GM23338 (cell line): ENCODE data around the gene MPPED1. TPM values are rescaled to one million over a fixed set of nuclear protein-coding genes. Genes with fewer than 3 reads are reported as not detected.

ENCODE experiments used
- ATAC-seq: fragments of 200-7000 bp; cut with Tn5 transposase; 3 replicates; pipeline ENCODE4 v1.9.1; 2020
- DNase-seq: peaks from one replicate; pipeline ENCODE4 v3.0.0-alpha.2; 2015; ENCODE audit warnings: low spot score
- H2AFZ ChIP-seq: fragments of 200-600 bp; sonication (generic); 2 replicates; pipeline ENCODE4 v1.8.0; 2016; ENCODE audit warnings: antibody characterized with exemption, mild to moderate bottlenecking, moderate library complexity
- H3F3A ChIP-seq: fragments of 200-600 bp; sonication (generic); replicated peaks from 2 replicates; pipeline ENCODE4 v1.8.0; 2017; ENCODE audit warnings: antibody characterized with exemption, mixed run types, low read depth
- H3K27ac ChIP-seq: fragments of 200-600 bp; sonication (generic); 2 replicates; pipeline ENCODE4 v1.6.1; 2016; ENCODE audit warnings: low read depth
- H3K27me3 ChIP-seq: fragments of 200-600 bp; sonication (generic); 2 replicates; pipeline ENCODE4 v1.8.0; 2016; ENCODE audit warnings: mild to moderate bottlenecking, mixed run types, moderate library complexity; ENCODE audit not compliant: insufficient read depth
- H3K36me3 ChIP-seq: fragments of 200-600 bp; sonication (generic); 2 replicates; pipeline ENCODE4 v1.8.0; 2016; ENCODE audit warnings: mild to moderate bottlenecking; ENCODE audit not compliant: insufficient read depth
- H3K4me1 ChIP-seq: fragments of 200-600 bp; sonication (generic); 2 replicates; pipeline ENCODE4 v1.8.0; 2016; ENCODE audit warnings: mild to moderate bottlenecking, moderate library complexity; ENCODE audit not compliant: insufficient read depth
- H3K4me2 ChIP-seq: fragments of 200-600 bp; sonication (generic); 2 replicates; pipeline ENCODE4 v1.7.1; 2017; ENCODE audit warnings: mixed run types
- H3K4me3 ChIP-seq: fragments of 200-600 bp; sonication (generic); 2 replicates; pipeline ENCODE4 v1.6.1; 2016; ENCODE audit warnings: mixed run types
- H3K79me2 ChIP-seq: fragments of 200-600 bp; sonication (generic); replicated peaks from 2 replicates; pipeline ENCODE4 v1.8.0; 2017; ENCODE audit warnings: mild to moderate bottlenecking; ENCODE audit not compliant: insufficient read depth
- H3K9me2 ChIP-seq: fragments of 200-600 bp; sonication (generic); 2 replicates; pipeline ENCODE4 v1.8.0; 2017; ENCODE audit not compliant: insufficient read depth
- H4K20me1 ChIP-seq: fragments of 200-600 bp; sonication (generic); replicated peaks from 2 replicates; pipeline ENCODE4 v1.8.0; 2017; ENCODE audit warnings: mild to moderate bottlenecking; ENCODE audit not compliant: insufficient read depth
- H3K27ac Mint-ChIP-seq: 2 replicates; pipeline ENCODE4 v1.8.0; 2020; ENCODE audit warnings: inconsistent platforms, mild to moderate bottlenecking, moderate library complexity, mixed read lengths
- H3K27me3 Mint-ChIP-seq: 3 replicates; pipeline ENCODE4 v1.8.0; 2022; ENCODE audit warnings: low read depth, mild to moderate bottlenecking, moderate library complexity, mixed read lengths, inconsistent platforms; ENCODE audit not compliant: insufficient read depth, poor library complexity
- H3K36me3 Mint-ChIP-seq: 3 replicates; pipeline ENCODE4 v1.8.0; 2021; ENCODE audit warnings: low read depth, mild to moderate bottlenecking, inconsistent platforms, moderate library complexity, mixed read lengths
- H3K4me1 Mint-ChIP-seq: 3 replicates; pipeline ENCODE4 v1.8.0; 2020; ENCODE audit warnings: mild to moderate bottlenecking, inconsistent platforms, mixed read lengths
- H3K4me3 Mint-ChIP-seq: 3 replicates; pipeline ENCODE4 v1.8.0; 2021; ENCODE audit warnings: moderate library complexity, mild to moderate bottlenecking, inconsistent platforms, mixed read lengths
- H3K9me3 Mint-ChIP-seq: 3 replicates; pipeline ENCODE4 v1.8.0; 2020; ENCODE audit warnings: moderate library complexity, mild to moderate bottlenecking, inconsistent platforms, mixed read lengths
- CREB1 ChIP-seq: fragments of 250-450 bp; sonication (Bioruptor Pico); IDR thresholded peaks from 2 replicates; pipeline ENCODE4 v1.5.0; 2020; ENCODE audit warnings: low read depth, mild to moderate bottlenecking, moderate library complexity
- CTCF ChIP-seq, 2 experiments: fragments of 200-600 bp in 1 of 2; sonication (generic) in 1 of 2; conservative IDR thresholded peaks; 2 replicates each; pipeline versions ENCODE4 v1.5.1 to v1.6.1; 2016 to 2017; ENCODE audit warnings: antibody characterized with exemption in 2 of 2, low read depth in 2 of 2, mild to moderate bottlenecking in 2 of 2, moderate library complexity in 1 of 2
- ETS1 ChIP-seq: IDR thresholded peaks from 2 replicates; pipeline ENCODE4 v1.6.1; 2016; ENCODE audit warnings: antibody characterized with exemption
- EZH2 ChIP-seq: fragments of 200-600 bp; sonication (generic); IDR thresholded peaks from one replicate; pipeline ENCODE4 v1.8.0; 2017; ENCODE audit warnings: antibody characterized with exemption, mild to moderate bottlenecking, low read depth; ENCODE audit not compliant: unreplicated experiment
- EZH2phosphoT487 ChIP-seq: fragments of 200-600 bp; sonication (generic); IDR thresholded peaks from one replicate; pipeline ENCODE4 v1.8.1; 2018; ENCODE audit warnings: antibody characterized with exemption; ENCODE audit not compliant: unreplicated experiment
- JUNB ChIP-seq: IDR thresholded peaks from one replicate; pipeline ENCODE4 v1.6.1; 2016; ENCODE audit warnings: antibody characterized with exemption; ENCODE audit not compliant: unreplicated experiment
- NANOG ChIP-seq: IDR thresholded peaks from 2 replicates; pipeline ENCODE4 v1.6.1; 2016; ENCODE audit warnings: antibody characterized with exemption, borderline replicate concordance
- POLR2AphosphoS5 ChIP-seq: IDR thresholded peaks from 2 replicates; pipeline ENCODE4 v1.6.1; 2016; ENCODE audit warnings: antibody characterized with exemption, low read depth
- REST ChIP-seq: IDR thresholded peaks from one replicate; pipeline ENCODE4 v1.6.1; 2018; ENCODE audit warnings: antibody characterized with exemption; ENCODE audit not compliant: unreplicated experiment
- STAT1 ChIP-seq: IDR thresholded peaks from one replicate; pipeline ENCODE4 v1.6.1; 2016; ENCODE audit warnings: antibody characterized with exemption; ENCODE audit not compliant: unreplicated experiment
- ZNF114 ChIP-seq: fragments of 250-450 bp; sonication (Bioruptor Pico); IDR thresholded peaks from 2 replicates; pipeline ENCODE4 v1.5.0; 2020; ENCODE audit warnings: mild to moderate bottlenecking, moderate library complexity
- ZNF331 ChIP-seq: fragments of 250-450 bp; sonication (Bioruptor Pico); IDR thresholded peaks from 2 replicates; pipeline ENCODE4 v1.5.0; 2020; ENCODE audit warnings: low read depth, mild to moderate bottlenecking, moderate library complexity
- ZNF462 ChIP-seq: fragments of 250-450 bp; sonication (Bioruptor Pico); IDR thresholded peaks from 2 replicates; pipeline ENCODE4 v1.5.0; 2020; ENCODE audit warnings: mild to moderate bottlenecking, moderate library complexity
- polyA plus RNA-seq: library from polyadenylated mRNA; unstranded; fragments of >200 nt; fragmentation: Nextera tagmentation; extraction: Ambion mirVana; gene quantifications from 2 replicates; pipeline ENCODE4 v1.2.1, GENCODE V29; 2016
- total RNA-seq: library from RNA; depleted of rRNA; stranded (reverse); fragments of >200 nt; shearing (Covaris generic); gene quantifications from 2 replicates; pipeline ENCODE4 v1.2.3, GENCODE V29; 2014

The MPPED1 gene
- total and polyA plus RNA-seq, 2 experiments from 2014 or later, result 0.56 TPM; not detected in 1

- peaks cover 6% of the 10 kb centered on the region for H3K27me3 Mint-ChIP-seq
- Histone ChIP-seq H3K4me3 (no peak overlapping the region), H3K79me2 (no peaks in the 10 kb centered on the region), H3K9me2 (no peaks in the 10 kb centered on the region), H3K27me3 (no peaks in the 10 kb centered on the region), H4K20me1 (no peaks in the 10 kb centered on the region), H3K36me3 (no peaks in the 10 kb centered on the region), H2AFZ (no peak overlapping the region), H3K4me1 (no peaks in the 10 kb centered on the region), H3K4me2 (no peak overlapping the region), H3K27ac (no peak overlapping the region), H3F3A (no peaks in the 10 kb centered on the region)
- TF ChIP-seq CTCF (conservative IDR thresholded peaks at IDR 0.05; ENCODE audit: low read depth in 2 of 2) (no peak), ZNF462 (no peak), EZH2 (no peak), POLR2AphosphoS5 (no peak), REST (no peak), ZNF331 (no peak), JUNB (no peak), ETS1 (no peak), STAT1 (no peak), NANOG (no peak), CREB1 (CRISPR knock-in tag) (no peak), ZNF114 (no peak), EZH2phosphoT487 (no peak)
- no peak overlapping the region for H3K27ac Mint-ChIP-seq
- H3K4me3 Mint-ChIP-seq, result no peak overlapping the region
- H3K4me1 Mint-ChIP-seq, result peaks cover 4% of the 10 kb centered on the region; the same call in 1 of the 3 replicates
- no peaks in the 10 kb centered on the region for H3K9me3 Mint-ChIP-seq
- ATAC-seq (no peak), DNase-seq (no peak)
- H3K36me3 Mint-ChIP-seq, result no peaks in the 10 kb centered on the region; the same call in 2 of the 3 replicates
These were observed 11.4 kb upstream of the MPPED1 start for GRCh38 chr22:43400449-43400848.
